Lung (tissue), 12 donors: ENCODE results near the gene TMC1. TPM values are rescaled to one million over a fixed set of nuclear protein-coding genes. Genes with fewer than 3 reads are reported as not detected.
A peak's percentile ranks its signal among the peaks of the same experiment; 100 is the strongest.

Experiments used
- ATAC-seq: fragments of 200-7000 bp; cut with Tn5 transposase; one replicate; pipeline ENCODE4 v1.9.1; 2020; ENCODE audit warnings: moderate number of reproducible peaks; ENCODE audit not compliant: insufficient read depth, low FRiP score
- DNase-seq, 3 donors: peaks; one replicate each; pipeline ENCODE4 v3.0.0-alpha.2; 2013 to 2017
- H3K27ac ChIP-seq, 2 donors: one replicate each; pipeline ENCODE4 v1.5.1; 2013; ENCODE audit warnings: mild to moderate bottlenecking in 2 of 2, moderate library complexity in 2 of 2, control low read depth in 1 of 2, inconsistent platforms in 1 of 2, low read depth in 1 of 2, low read length in 1 of 2
- H3K27me3 ChIP-seq, 3 donors: one replicate each; pipeline ENCODE4 v1.5.1; 2013; ENCODE audit warnings: low read length in 2 of 3; ENCODE audit not compliant: control insufficient read depth in 3 of 3, insufficient read depth in 3 of 3
- H3K36me3 ChIP-seq, 4 donors: one replicate each; pipeline ENCODE4 v1.5.1; 2013; ENCODE audit warnings: low read length in 4 of 4, mild to moderate bottlenecking in 1 of 4, moderate library complexity in 1 of 4; ENCODE audit not compliant: control insufficient read depth in 4 of 4, insufficient read depth in 4 of 4
- H3K4me1 ChIP-seq, 5 donors: one replicate each; pipeline ENCODE4 v1.5.1; 2013; ENCODE audit warnings: low read length in 5 of 5, mild to moderate bottlenecking in 2 of 5, moderate library complexity in 1 of 5; ENCODE audit not compliant: control insufficient read depth in 5 of 5, insufficient read depth in 5 of 5
- H3K4me3 ChIP-seq: one replicate; pipeline ENCODE4 v1.5.1; 2013; ENCODE audit warnings: mild to moderate bottlenecking, control low read depth, moderate library complexity
- H3K9ac ChIP-seq, 2 donors: one replicate each; pipeline ENCODE4 v1.5.1; 2013; ENCODE audit warnings: low read length in 2 of 2, control low read depth in 1 of 2; ENCODE audit not compliant: insufficient read depth in 1 of 2
- H3K9me3 ChIP-seq, 4 donors: one replicate each; pipeline ENCODE4 v1.5.1; 2013; ENCODE audit warnings: low read length in 3 of 4, mild to moderate bottlenecking in 1 of 4, moderate library complexity in 1 of 4; ENCODE audit not compliant: control insufficient read depth in 4 of 4, insufficient read depth in 3 of 4
- CTCF ChIP-seq: IDR thresholded peaks from 2 replicates; pipeline ENCODE4 v1.5.1; 2012; ENCODE audit warnings: mild to moderate bottlenecking; ENCODE audit errors: control extremely low read depth, extremely low read depth
- WGBS, 2 donors: extraction: QIAGEN DNeasy Blood & Tissue Kit; methylation state at CpG; one replicate each; pipeline ENCODE4 v1.1.7; 2013; 5-methylcytosine and 5-hydroxymethylcytosine counted together
- polyA plus RNA-seq, 2 donors: library from polyadenylated mRNA; stranded (reverse); fragments of 200-250 nt; gene quantifications; one replicate each; pipeline ENCODE4 v1.2.1, GENCODE V29; 2013
- total RNA-seq, 2 donors: library from RNA; depleted of rRNA in 1 of 2; stranded (reverse); fragments of >200 nt in 1 of 2; gene quantifications; one replicate each; pipeline ENCODE4 v1.2.1, GENCODE V29; 2014 to 2021
- donor health status: control.
- donor health status: control.
- donor health status: Bipolar disorder and iron deficiency.
- donor health status: healthy.
- donor health status: DM: yes; HTN: yes; CAD: no.

Gene TMC1
- total and polyA plus RNA-seq, 4 donors: 0.10 to 0.82 (median 0.21) TPM; not detected in 1

DNA sequence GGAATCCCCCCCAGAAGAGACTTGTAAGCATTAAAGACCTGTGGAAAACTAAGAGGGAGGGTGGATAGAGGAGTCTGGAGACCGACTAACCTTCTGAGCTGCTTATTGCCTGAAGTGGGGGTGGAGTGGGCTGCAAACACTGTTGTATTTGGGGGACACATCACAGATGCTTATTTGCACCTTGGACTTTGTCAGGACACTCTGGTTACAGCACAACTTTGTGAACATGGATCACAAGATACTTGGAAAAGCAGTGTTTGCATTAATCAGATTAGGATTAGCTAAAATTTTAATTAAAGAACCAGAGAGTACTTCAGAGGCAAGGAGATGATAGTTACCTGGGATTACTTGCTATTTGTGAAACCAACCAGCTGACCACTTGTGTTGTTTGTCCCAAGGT is 30.9 kb downstream of the TMC1 start:
- no peak for DNase-seq
- no peak for TF ChIP-seq CTCF
- Histone ChIP-seq H3K27ac (no peak overlapping the region), H3K9ac (no peak overlapping the region), H3K9me3 (no peaks in the 10 kb centered on the region), H3K36me3 (no peaks in the 10 kb centered on the region), H3K4me1 (no peaks in the 10 kb centered on the region), H3K27me3 (peaks cover 0 to 2% (median 0%) of the 10 kb centered on the region in 3 donors), H3K4me3 (no peak overlapping the region)
- no peak for ATAC-seq
- 35 to 50% methylated on average over 1 of the region's 1 CpG for WGBS, 2 donors

- TF ChIP-seq CTCF: no peak
- peak; percentile 45 for ATAC-seq
- 49 to 53% methylated on average over 3 of the region's 3 CpGs for WGBS, 2 donors
- H3K27me3 ChIP-seq: no peaks in the 10 kb centered on the region
- H3K4me3 ChIP-seq: no peak overlapping the region
- no peak overlapping the region for H3K27ac ChIP-seq
- peak in 1 of 3 donors; percentile 29 for DNase-seq
- peaks cover 0 to 1% (median 0%) of the 10 kb centered on the region in 5 donors for H3K4me1 ChIP-seq
- no peak overlapping the region for H3K9ac ChIP-seq
- no peaks in the 10 kb centered on the region for H3K36me3 ChIP-seq
- H3K9me3 ChIP-seq: no peaks in the 10 kb centered on the region
Observed at GRCh38 chr9:72554221-72554641, 32.8 kb downstream of the TMC1 start.

DNA sequence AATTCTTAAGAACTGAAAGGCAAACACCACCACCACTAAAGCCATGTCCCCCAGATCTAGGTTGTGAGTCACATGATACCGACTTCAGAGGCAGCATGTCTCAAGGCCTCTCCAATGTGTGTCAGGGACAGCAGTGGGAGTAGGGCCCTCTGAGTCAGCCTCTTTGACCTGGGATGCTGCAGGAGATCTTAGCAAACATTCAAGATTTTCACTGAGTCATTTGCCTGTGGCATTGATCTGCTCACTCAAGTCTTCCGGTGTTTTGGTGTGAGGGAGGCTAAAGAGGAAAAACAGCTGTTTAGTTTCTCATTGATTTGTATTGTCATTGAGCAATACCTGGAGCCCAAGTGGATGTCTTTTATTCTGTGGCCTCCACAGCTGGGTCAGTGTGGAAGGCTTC is 36.1 kb downstream of the TMC1 start:
- WGBS, 2 donors: 42 to 72% methylated on average over 2 of the region's 2 CpGs
- DNase-seq: no peak
- no peak overlapping the region for H3K4me3 ChIP-seq
- no peaks in the 10 kb centered on the region for H3K9me3 ChIP-seq
- H3K9ac ChIP-seq: no peak overlapping the region
- ATAC-seq: peak; percentile 82
- peaks cover 0 to 1% (median 0%) of the 10 kb centered on the region in 5 donors for H3K4me1 ChIP-seq
- H3K36me3 ChIP-seq: no peaks in the 10 kb centered on the region
- TF ChIP-seq CTCF: no peak
- H3K27me3 ChIP-seq: no peaks in the 10 kb centered on the region
- H3K27ac ChIP-seq: peak overlapping the region in 1 of 2 donors; percentile 15

- 77 to 86% methylated on average over 1 of the region's 1 CpG for WGBS, 2 donors
- no peak for TF ChIP-seq CTCF
- Histone ChIP-seq H3K27me3 (no peaks in the 10 kb centered on the region), H3K4me1 (peaks cover 0 to 1% (median 0%) of the 10 kb centered on the region in 5 donors), H3K9ac (no peak overlapping the region), H3K36me3 (no peaks in the 10 kb centered on the region), H3K9me3 (no peaks in the 10 kb centered on the region), H3K4me3 (no peak overlapping the region), H3K27ac (no peak overlapping the region)
- no peak for DNase-seq
- ATAC-seq: no peak
Observed at GRCh38 chr9:72560086-72560485, 38.7 kb downstream of the TMC1 start.
